Measurements from ENCODE around the gene ATP1B1. TPM values are rescaled to one million over a fixed set of nuclear protein-coding genes. Genes with fewer than 3 reads are reported as not detected.

ATP1B1 gene
- total and polyA plus RNA-seq, 9 of the 15 experiments (the other 6 are each of a cell fraction or from before 2014, with no cell fraction given): 0.76 to 3.0 (median 1.7) TPM

- DNase-seq (ENCODE audit: extremely low read depth in 1 of 4, low spot score in 3 of 4): no peak
- Histone ChIP-seq H3K36me3 (ENCODE audit: control insufficient read depth, insufficient read depth, low read length) (no peaks in the 10 kb centered on the region), H3K9me1 (ENCODE audit: control insufficient read depth, insufficient read depth, low read length) (no peaks in the 10 kb centered on the region), H3K4me3 (no peak overlapping the region), H3K27ac (ENCODE audit: extremely low read depth, low read depth, low read length) (no peak overlapping the region), H3K9me3 (replicated peaks; ENCODE audit: control insufficient read depth, insufficient read depth, low read depth, low read length) (no peaks in the 10 kb centered on the region), H3K4me2 (ENCODE audit: insufficient read depth, low read length) (no peak overlapping the region), H3K4me1 (replicated peaks in 1 of 2; ENCODE audit: control insufficient read depth in 2 of 2, insufficient read depth in 2 of 2, low read length in 2 of 2) (no peaks in the 10 kb centered on the region), H4K20me1 (replicated peaks; ENCODE audit: control insufficient read depth, insufficient read depth, low read length) (no peaks in the 10 kb centered on the region), H3K9ac (ENCODE audit: insufficient read depth in 1 of 2, low read depth in 2 of 2, low read length in 2 of 2) (no peak overlapping the region), H3K79me2 (ENCODE audit: control insufficient read depth, insufficient read depth, low read length) (no peaks in the 10 kb centered on the region), H3K27me3 (ENCODE audit: control insufficient read depth in 2 of 2, insufficient read depth in 2 of 2, low read length in 2 of 2) (peaks cover 11 to 16% of the 10 kb centered on the region in 2 experiments; a peak in 4 of 5 replicates), H2AFZ (ENCODE audit: low read depth, low read length) (no peak overlapping the region)
- no TSS peak for BruUV-seq (replicated peaks)
- WGBS (ENCODE audit: insufficient coverage, low coverage, missing lambda C conversion rate): 5% methylated on average over 4 of the region's 4 CpGs
- TF ChIP-seq, protein P1, sequence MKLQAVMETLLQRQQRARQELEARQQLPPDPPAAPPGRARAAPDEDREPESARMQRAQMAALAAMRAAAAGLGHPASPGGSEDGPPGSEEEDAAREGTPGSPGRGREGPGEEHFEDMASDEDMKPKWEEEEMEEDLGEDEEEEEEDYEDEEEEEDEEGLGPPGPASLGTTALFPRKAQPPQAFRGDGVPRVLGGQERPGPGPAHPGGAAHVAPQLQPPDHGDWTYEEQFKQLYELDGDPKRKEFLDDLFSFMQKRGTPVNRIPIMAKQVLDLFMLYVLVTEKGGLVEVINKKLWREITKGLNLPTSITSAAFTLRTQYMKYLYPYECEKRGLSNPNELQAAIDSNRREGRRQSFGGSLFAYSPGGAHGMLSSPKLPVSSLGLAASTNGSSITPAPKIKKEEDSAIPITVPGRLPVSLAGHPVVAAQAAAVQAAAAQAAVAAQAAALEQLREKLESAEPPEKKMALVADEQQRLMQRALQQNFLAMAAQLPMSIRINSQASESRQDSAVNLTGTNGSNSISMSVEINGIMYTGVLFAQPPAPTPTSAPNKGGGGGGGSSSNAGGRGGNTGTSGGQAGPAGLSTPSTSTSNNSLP (IDR thresholded peaks at IDR 0.05; ENCODE audit: borderline replicate concordance, low read depth, low read length): no peak
- TF ChIP-seq, protein P2, sequence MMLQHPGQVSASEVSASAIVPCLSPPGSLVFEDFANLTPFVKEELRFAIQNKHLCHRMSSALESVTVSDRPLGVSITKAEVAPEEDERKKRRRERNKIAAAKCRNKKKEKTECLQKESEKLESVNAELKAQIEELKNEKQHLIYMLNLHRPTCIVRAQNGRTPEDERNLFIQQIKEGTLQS (IDR thresholded peaks at IDR 0.05): 0 out of 2 replicates have a peak, but pooled peaks have one; percentile 19
- TF ChIP-seq, protein P2 (CRISPR knock-in tag; conservative IDR thresholded peaks at IDR 0.05): no peak
- ChIA-PET POLR2A (no interaction called here), CTCF (ENCODE audit: low intra/inter-chr PET ratio) (no interaction called here)
- in situ Hi-C loops (cut with MboI) (no loop called here), intact Hi-C loops (cut with micrococcal nuclease) (no loop called here)
- FAIRE-seq: no peak
- ATAC-seq: no peak
These were observed 18.6 kb upstream of the ATP1B1 start for GRCh38 chr1:169087876-169088275.
